ENCODE data around the gene MRPS18C. TPM values are rescaled to one million over a fixed set of nuclear protein-coding genes. Genes with fewer than 3 reads are reported as not detected.

The MRPS18C gene
- total and polyA plus RNA-seq, 9 of the 15 experiments (the other 6 are each of a cell fraction or from before 2014, with no cell fraction given) = 54.3 to 390 (median 138) TPM

DNA sequence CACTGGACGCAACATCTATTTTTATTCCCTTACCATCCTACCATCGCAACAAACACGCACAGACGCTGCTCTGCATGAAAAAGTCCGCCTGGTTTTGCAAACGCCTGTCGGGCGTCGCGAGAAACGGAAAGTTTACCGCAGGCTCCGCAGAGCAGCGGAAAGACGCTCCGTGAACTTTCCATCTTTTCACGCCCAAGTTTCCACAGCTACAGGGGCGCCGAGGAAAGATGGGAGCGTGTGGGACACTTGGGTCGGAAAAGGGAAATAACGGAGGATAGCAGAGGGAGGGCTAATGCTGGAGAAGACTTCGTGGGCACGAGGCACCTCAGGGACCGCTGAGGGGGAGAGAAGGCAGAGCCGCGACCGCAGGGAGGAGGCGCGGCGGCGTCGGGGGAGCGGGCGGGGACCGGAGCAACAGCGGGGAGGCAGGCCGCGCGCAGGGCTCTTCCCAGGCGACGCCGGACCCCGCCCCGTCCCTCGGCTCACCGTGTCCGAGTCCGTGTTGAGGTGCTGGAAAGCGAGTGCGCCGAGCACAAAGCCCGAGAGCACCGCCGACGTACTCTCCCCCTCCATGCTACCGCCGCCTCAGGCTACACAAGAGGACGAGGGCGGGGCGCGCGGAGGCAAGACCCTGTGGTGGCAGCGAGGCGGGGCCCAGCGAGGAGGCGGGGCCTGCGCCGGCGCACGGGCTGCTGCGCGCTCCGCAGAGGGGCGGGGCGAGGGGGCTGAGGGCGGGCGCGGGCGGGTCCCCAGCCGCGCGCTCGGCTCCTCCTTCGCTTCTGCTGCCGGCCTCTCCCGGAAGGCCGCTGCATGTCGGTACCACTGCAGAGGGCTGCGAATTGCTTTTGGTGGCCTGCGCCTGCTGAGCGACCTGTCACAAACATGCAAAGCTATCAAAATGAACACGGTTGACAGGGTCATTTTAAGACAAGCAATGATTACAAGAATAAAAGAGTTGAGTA lies 28.9 kb downstream of the MRPS18C start, which contains the start of gene ABRAXAS1 (continued):
- TF ChIP-seq ETS2 (tag; IDR thresholded peaks at IDR 0.05; ENCODE audit: borderline replicate concordance, poor library complexity, severe bottlenecking) (no peak), ZNF780A (CRISPR knock-in tag; IDR thresholded peaks at IDR 0.05) (no peak), ARNT (IDR thresholded peaks at IDR 0.05) (0 out of 4 replicates have a peak, but pooled peaks of 1 of the 2 experiments have one; percentile 38), ZNF561 (CRISPR knock-in tag; conservative IDR thresholded peaks at IDR 0.05) (no peak), SLC30A9 (CRISPR knock-in tag; IDR thresholded peaks at IDR 0.05) (no peak), SRSF7 (optimal IDR thresholded peaks at IDR 0.05; ENCODE audit: low read depth, low read length) (no peak), ZNF197 (CRISPR knock-in tag; IDR thresholded peaks at IDR 0.05; ENCODE audit: low read depth) (no peak), LEF1 (IDR thresholded peaks at IDR 0.05) (no peak), PYGO2 (tag; IDR thresholded peaks at IDR 0.05) (no peak), KDM5B (IDR thresholded peaks at IDR 0.05; ENCODE audit: insufficient replicate concordance, low read depth, low read length) (peak; percentile 86), ZNF589 (CRISPR knock-in tag; IDR thresholded peaks at IDR 0.05; ENCODE audit: low read depth) (peak; percentile 19; the same call in 1 of the 2 replicates), DMBX1 (CRISPR knock-in tag; IDR thresholded peaks at IDR 0.05; ENCODE audit: borderline replicate concordance) (0 out of 2 replicates have a peak, but pooled peaks have one; percentile 57), ZSCAN32 (CRISPR knock-in tag; IDR thresholded peaks at IDR 0.05) (no peak), ZNF644 (tag; IDR thresholded peaks at IDR 0.05; ENCODE audit: low read depth) (no peak), POLR2AphosphoS2 (IDR thresholded peaks at IDR 0.05; ENCODE audit: low read length) (no peak), NR3C1 (CRISPR knock-in tag; IDR thresholded peaks at IDR 0.05) (peak; percentile 57; the same call in 1 of the 2 replicates), PHF20 (IDR thresholded peaks at IDR 0.05; ENCODE audit: partially characterized antibody) (peak; percentile 57), KLF10 (CRISPR knock-in tag; IDR thresholded peaks at IDR 0.05) (no peak), ZFP1 (CRISPR knock-in tag; IDR thresholded peaks at IDR 0.05) (no peak), ZNF134 (CRISPR knock-in tag; conservative IDR thresholded peaks at IDR 0.05) (no peak), CXXC5 (CRISPR knock-in tag; IDR thresholded peaks at IDR 0.05) (peak; percentile 84), RFX5 (IDR thresholded peaks at IDR 0.05; ENCODE audit: low read depth, low read length) (no peak), SP2 (IDR thresholded peaks at IDR 0.05; ENCODE audit: extremely low read depth, low read depth, low read length, poor library complexity, severe bottlenecking) (no peak)
- TF ChIP-seq, protein P1, sequence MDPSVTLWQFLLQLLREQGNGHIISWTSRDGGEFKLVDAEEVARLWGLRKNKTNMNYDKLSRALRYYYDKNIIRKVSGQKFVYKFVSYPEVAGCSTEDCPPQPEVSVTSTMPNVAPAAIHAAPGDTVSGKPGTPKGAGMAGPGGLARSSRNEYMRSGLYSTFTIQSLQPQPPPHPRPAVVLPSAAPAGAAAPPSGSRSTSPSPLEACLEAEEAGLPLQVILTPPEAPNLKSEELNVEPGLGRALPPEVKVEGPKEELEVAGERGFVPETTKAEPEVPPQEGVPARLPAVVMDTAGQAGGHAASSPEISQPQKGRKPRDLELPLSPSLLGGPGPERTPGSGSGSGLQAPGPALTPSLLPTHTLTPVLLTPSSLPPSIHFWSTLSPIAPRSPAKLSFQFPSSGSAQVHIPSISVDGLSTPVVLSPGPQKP (CRISPR knock-in tag; IDR thresholded peaks at IDR 0.05) = no peak
- TF ChIP-seq, protein P2, sequence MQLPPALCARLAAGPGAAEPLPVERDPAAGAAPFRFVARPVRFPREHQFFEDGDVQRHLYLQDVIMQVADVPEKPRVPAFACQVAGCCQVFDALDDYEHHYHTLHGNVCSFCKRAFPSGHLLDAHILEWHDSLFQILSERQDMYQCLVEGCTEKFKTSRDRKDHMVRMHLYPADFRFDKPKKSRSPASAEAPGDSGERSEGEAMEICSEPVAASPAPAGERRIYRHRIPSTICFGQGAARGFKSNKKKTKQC (CRISPR knock-in tag; IDR thresholded peaks at IDR 0.05) = peak; percentile 88
- TF ChIP-seq, protein P3, sequence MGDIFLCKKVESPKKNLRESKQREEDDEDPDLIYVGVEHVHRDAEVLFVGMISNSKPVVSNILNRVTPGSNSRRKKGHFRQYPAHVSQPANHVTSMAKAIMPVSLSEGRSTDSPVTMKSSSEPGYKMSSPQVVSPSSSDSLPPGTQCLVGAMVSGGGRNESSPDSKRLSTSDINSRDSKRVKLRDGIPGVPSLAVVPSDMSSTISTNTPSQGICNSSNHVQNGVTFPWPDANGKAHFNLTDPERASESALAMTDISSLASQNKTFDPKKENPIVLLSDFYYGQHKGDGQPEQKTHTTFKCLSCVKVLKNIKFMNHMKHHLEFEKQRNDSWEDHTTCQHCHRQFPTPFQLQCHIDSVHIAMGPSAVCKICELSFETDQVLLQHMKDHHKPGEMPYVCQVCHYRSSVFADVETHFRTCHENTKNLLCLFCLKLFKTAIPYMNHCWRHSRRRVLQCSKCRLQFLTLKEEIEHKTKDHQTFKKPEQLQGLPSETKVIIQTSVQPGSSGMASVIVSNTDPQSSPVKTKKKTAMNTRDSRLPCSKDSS (IDR thresholded peaks at IDR 0.05; ENCODE audit: low read depth, partially characterized antibody) = no peak
